ENCODE measurements around the gene DHRS7.

Gene DHRS7, protein sequence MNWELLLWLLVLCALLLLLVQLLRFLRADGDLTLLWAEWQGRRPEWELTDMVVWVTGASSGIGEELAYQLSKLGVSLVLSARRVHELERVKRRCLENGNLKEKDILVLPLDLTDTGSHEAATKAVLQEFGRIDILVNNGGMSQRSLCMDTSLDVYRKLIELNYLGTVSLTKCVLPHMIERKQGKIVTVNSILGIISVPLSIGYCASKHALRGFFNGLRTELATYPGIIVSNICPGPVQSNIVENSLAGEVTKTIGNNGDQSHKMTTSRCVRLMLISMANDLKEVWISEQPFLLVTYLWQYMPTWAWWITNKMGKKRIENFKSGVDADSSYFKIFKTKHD

GRCh38 chr14:60164712-60165546, at the start of gene DHRS7:
Gene DHRS7 (minus strand): TSS chr14:60165398. CDS start chr14:60165309, 89 bp downstream.
- peak; percentile 88 for TF ChIP-seq CTCF (IDR thresholded peaks at IDR 0.05; ENCODE audit: poor library complexity, severe bottlenecking)
- H3K9me3 ChIP-seq (ENCODE audit: severe bottlenecking) = no peaks in the 10 kb centered on the region
- no peaks in the 10 kb centered on the region for H3K27me3 ChIP-seq (ENCODE audit: insufficient read depth, poor library complexity, severe bottlenecking)
- peak within 1 kb of the TSS; percentile 60 for H3K4me3 ChIP-seq (ENCODE audit: severe bottlenecking)
- H3K36me3 ChIP-seq (ENCODE audit: low read depth) = peaks cover 16% of the 10 kb centered on the region; the same call in 1 of the 2 replicates
- H3K27ac ChIP-seq (ENCODE audit: poor library complexity, severe bottlenecking) = peak within 1 kb of the TSS; percentile 81
- DNase-seq (ENCODE audit: low spot score) (peak; percentile 86), ATAC-seq (ENCODE audit: low read depth) (peak; percentile 96)
- peaks cover 18% of the 10 kb centered on the region for H3K4me1 ChIP-seq (ENCODE audit: insufficient read depth, poor library complexity, severe bottlenecking)

DNA sequence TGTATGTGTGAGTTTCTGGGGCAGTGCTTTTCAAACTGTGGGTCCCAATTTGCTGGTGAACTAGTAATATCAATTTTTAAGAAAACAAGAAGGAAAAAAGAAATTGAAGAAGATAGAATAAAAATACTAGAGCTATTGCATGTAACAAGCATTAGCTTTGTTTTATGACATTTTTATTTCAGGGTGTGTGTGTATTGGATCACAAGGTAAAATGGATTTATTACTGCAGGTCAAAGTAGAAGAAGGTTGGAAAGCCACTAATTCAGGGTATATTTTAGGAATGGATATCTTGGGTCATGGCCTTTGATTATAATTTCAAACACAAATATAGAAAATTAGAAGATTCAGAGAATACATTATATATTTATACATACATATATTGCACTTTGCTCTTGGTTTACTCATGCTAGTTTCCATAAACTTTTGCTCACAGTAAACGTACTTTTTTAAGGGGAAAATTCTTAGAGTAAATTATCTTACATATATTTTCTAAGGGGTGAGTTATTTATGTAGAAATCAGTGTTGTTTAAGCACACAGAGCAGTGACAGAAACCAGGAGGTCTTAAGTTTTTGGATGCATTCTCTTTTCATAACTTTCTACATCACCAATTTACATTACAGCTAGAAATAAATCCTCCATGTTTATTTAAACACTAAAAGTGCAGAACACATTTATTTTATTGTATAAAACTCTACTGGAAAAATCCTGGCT, 49.4 kb upstream of the DHRS7 start:
- DNase-seq (ENCODE audit: low spot score) = no peak
- H3K36me3 ChIP-seq (ENCODE audit: low read depth) = no peaks in the 10 kb centered on the region
- no peak for ATAC-seq (ENCODE audit: low read depth)

GRCh38 chr14:60214003-60214402, 48.8 kb upstream of the DHRS7 start:
- Histone ChIP-seq H3K9me3 (ENCODE audit: severe bottlenecking) (no peaks in the 10 kb centered on the region), H3K27me3 (ENCODE audit: insufficient read depth, poor library complexity, severe bottlenecking) (no peaks in the 10 kb centered on the region), H3K36me3 (ENCODE audit: low read depth) (no peaks in the 10 kb centered on the region), H3K4me1 (ENCODE audit: insufficient read depth, poor library complexity, severe bottlenecking) (no peaks in the 10 kb centered on the region), H3K27ac (ENCODE audit: poor library complexity, severe bottlenecking) (no peak overlapping the region), H3K4me3 (ENCODE audit: severe bottlenecking) (no peak overlapping the region)
- no peak for DNase-seq (ENCODE audit: low spot score)
- TF ChIP-seq CTCF (IDR thresholded peaks at IDR 0.05; ENCODE audit: poor library complexity, severe bottlenecking) = no peak
- ATAC-seq (ENCODE audit: low read depth) = no peak

More for the DNA sequence above, 49.4 kb upstream of the DHRS7 start:
- Histone ChIP-seq H3K27ac (ENCODE audit: poor library complexity, severe bottlenecking) (no peak overlapping the region), H3K4me1 (ENCODE audit: insufficient read depth, poor library complexity, severe bottlenecking) (no peaks in the 10 kb centered on the region), H3K9me3 (ENCODE audit: severe bottlenecking) (no peaks in the 10 kb centered on the region), H3K4me3 (ENCODE audit: severe bottlenecking) (no peak overlapping the region), H3K27me3 (ENCODE audit: insufficient read depth, poor library complexity, severe bottlenecking) (no peaks in the 10 kb centered on the region)
- no peak for TF ChIP-seq CTCF (IDR thresholded peaks at IDR 0.05; ENCODE audit: poor library complexity, severe bottlenecking)

- DNase-seq (ENCODE audit: low spot score) = no peak
- no peaks in the 10 kb centered on the region for H3K4me1 ChIP-seq (ENCODE audit: insufficient read depth, poor library complexity, severe bottlenecking)
- no peaks in the 10 kb centered on the region for H3K9me3 ChIP-seq (ENCODE audit: severe bottlenecking)
- no peak overlapping the region for H3K4me3 ChIP-seq (ENCODE audit: severe bottlenecking)
- H3K27ac ChIP-seq (ENCODE audit: poor library complexity, severe bottlenecking) = no peak overlapping the region
- ATAC-seq (ENCODE audit: low read depth) = no peak
- no peaks in the 10 kb centered on the region for H3K27me3 ChIP-seq (ENCODE audit: insufficient read depth, poor library complexity, severe bottlenecking)
- H3K36me3 ChIP-seq (ENCODE audit: low read depth) = no peaks in the 10 kb centered on the region
- no peak for TF ChIP-seq CTCF (IDR thresholded peaks at IDR 0.05; ENCODE audit: poor library complexity, severe bottlenecking)
Observed at GRCh38 chr14:60212503-60213371, 47.5 kb upstream of the DHRS7 start.

Measured in RWPE2 (cell line).